Measurements from ENCODE around the gene AMER1.

AMER1 gene

GRCh38 chrX:64192673-64193072, 12.8 kb downstream of the AMER1 start:
- H3K4me3 ChIP-seq (replicated peaks; ENCODE audit: low read depth, low read length), result no peak overlapping the region
- no peak for DNase-seq (ENCODE audit: extremely low read depth, low read depth)
- TF ChIP-seq, protein P1, sequence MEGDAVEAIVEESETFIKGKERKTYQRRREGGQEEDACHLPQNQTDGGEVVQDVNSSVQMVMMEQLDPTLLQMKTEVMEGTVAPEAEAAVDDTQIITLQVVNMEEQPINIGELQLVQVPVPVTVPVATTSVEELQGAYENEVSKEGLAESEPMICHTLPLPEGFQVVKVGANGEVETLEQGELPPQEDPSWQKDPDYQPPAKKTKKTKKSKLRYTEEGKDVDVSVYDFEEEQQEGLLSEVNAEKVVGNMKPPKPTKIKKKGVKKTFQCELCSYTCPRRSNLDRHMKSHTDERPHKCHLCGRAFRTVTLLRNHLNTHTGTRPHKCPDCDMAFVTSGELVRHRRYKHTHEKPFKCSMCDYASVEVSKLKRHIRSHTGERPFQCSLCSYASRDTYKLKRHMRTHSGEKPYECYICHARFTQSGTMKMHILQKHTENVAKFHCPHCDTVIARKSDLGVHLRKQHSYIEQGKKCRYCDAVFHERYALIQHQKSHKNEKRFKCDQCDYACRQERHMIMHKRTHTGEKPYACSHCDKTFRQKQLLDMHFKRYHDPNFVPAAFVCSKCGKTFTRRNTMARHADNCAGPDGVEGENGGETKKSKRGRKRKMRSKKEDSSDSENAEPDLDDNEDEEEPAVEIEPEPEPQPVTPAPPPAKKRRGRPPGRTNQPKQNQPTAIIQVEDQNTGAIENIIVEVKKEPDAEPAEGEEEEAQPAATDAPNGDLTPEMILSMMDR (IDR thresholded peaks at IDR 0.05; ENCODE audit: low read depth, low read length, missing control alignments), result no peak

DNA sequence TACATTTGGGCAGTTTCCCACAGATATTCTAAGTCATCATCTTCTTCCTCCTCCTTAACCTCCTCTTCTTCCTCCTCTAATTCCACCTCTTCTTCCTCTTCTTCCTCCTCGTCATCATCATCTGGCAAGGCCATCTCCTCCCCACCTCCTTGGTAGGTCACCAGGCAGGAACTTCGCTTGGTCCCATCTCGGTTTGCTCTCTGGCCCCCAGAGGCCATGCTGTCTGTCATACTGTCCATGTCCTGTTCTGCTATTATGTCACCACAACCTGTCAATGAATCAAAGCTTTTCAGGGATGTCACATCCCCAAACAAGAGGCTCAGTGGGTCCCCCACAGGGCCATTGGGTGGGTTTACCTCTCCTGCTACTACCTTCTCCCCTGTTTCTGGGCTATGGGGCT, 13.5 kb downstream of the AMER1 start:
- no peak overlapping the region for H3K4me3 ChIP-seq (replicated peaks; ENCODE audit: low read depth, low read length)
- no peak for DNase-seq (ENCODE audit: extremely low read depth, low read depth)
- TF ChIP-seq, protein P1 (IDR thresholded peaks at IDR 0.05; ENCODE audit: low read depth, low read length, missing control alignments), result no peak

GRCh38 chrX:64191281-64192010, 14.1 kb downstream of the AMER1 start:
- no peak for DNase-seq (ENCODE audit: extremely low read depth, low read depth)
- TF ChIP-seq, protein P1 (IDR thresholded peaks at IDR 0.05; ENCODE audit: low read depth, low read length, missing control alignments), result no peak
- H3K4me3 ChIP-seq (replicated peaks; ENCODE audit: low read depth, low read length), result no peak overlapping the region

GRCh38 chrX:64190136-64190740, 15.3 kb downstream of the AMER1 start:
- TF ChIP-seq, protein P1 (IDR thresholded peaks at IDR 0.05; ENCODE audit: low read depth, low read length, missing control alignments), result no peak
- DNase-seq (ENCODE audit: extremely low read depth, low read depth), result no peak
- H3K4me3 ChIP-seq (replicated peaks; ENCODE audit: low read depth, low read length), result no peak overlapping the region

- no peak for DNase-seq (ENCODE audit: extremely low read depth, low read depth)
- no peak overlapping the region for H3K4me3 ChIP-seq (replicated peaks; ENCODE audit: low read depth, low read length)
- TF ChIP-seq, protein P1 (IDR thresholded peaks at IDR 0.05; ENCODE audit: low read depth, low read length, missing control alignments), result no peak
These were observed 16.6 kb downstream of the AMER1 start for GRCh38 chrX:64188901-64189300.

- DNase-seq (ENCODE audit: extremely low read depth, low read depth), result no peak
- TF ChIP-seq, protein P1 (IDR thresholded peaks at IDR 0.05; ENCODE audit: low read depth, low read length, missing control alignments), result no peak
- no peak overlapping the region for H3K4me3 ChIP-seq (replicated peaks; ENCODE audit: low read depth, low read length)
These were observed 17.8 kb downstream of the AMER1 start for GRCh38 chrX:64187762-64188150.

Data from HFF-Myc (cell line).